H1 (cell line): Measurements from ENCODE around the gene CEP192. TPM values are rescaled to one million over a fixed set of nuclear protein-coding genes. Genes with fewer than 3 reads are reported as not detected.

Source experiments
- CTCF ChIA-PET: fragments of 300-600 bp; sonication (Branson Sonifier 250); formaldehyde crosslinking; loops from one replicate; lab custom pipeline; 2021; ENCODE audit not compliant: partially characterized antibody; lab: Charles Lee
- POLR2A ChIA-PET: fragments of 300-600 bp; sonication (Branson Sonifier 250); formaldehyde crosslinking; loops from one replicate; lab custom pipeline; 2021; ENCODE audit warnings: inconsistent platforms; ENCODE audit not compliant: partially characterized antibody; lab: Charles Lee
- DNase-seq, 2 experiments: peaks; one replicate each; pipeline versions ENCODE4 v3.0.0 to v3.0.0-alpha.2; 2010 to 2022; ENCODE audit warnings: low spot score in 2 of 2, low read depth in 1 of 2, mixed read lengths in 1 of 2
- FAIRE-seq: peaks from 2 replicates; lab custom pipeline; 2011; peaks lifted over from hg19 to GRCh38; lab: Jason Lieb, UNC
- H2AFZ ChIP-seq: 2 replicates; pipeline ENCODE4 v1.8.1; 2012; ENCODE audit warnings: low read length, inconsistent platforms
- H2AK5ac ChIP-seq: 2 replicates; pipeline ENCODE4 v1.6.1; 2013; ENCODE audit warnings: low read depth, low read length
- H2BK120ac ChIP-seq: replicated peaks from 2 replicates; pipeline ENCODE3; 2013; ENCODE audit warnings: low read depth, low read length, inconsistent platforms
- H2BK12ac ChIP-seq: 2 replicates; pipeline ENCODE4 v1.6.1; 2013; ENCODE audit warnings: low read depth, low read length
- H2BK15ac ChIP-seq: 2 replicates; pipeline ENCODE4 v1.6.1; 2013; ENCODE audit warnings: low read length
- H2BK20ac ChIP-seq: 2 replicates; pipeline ENCODE4 v1.6.1; 2013; ENCODE audit warnings: low read length
- H2BK5ac ChIP-seq: 2 replicates; pipeline ENCODE4 v1.6.1; 2013; ENCODE audit warnings: low read depth, low read length
- H3K14ac ChIP-seq: 2 replicates; pipeline ENCODE4 v1.6.1; 2013; ENCODE audit warnings: inconsistent platforms; ENCODE audit not compliant: insufficient read length
- H3K18ac ChIP-seq: 2 replicates; pipeline ENCODE4 v1.6.1; 2013; ENCODE audit warnings: low read length; ENCODE audit errors: extremely low read depth
- H3K23ac ChIP-seq: 2 replicates; pipeline ENCODE4 v1.6.1; 2013; ENCODE audit warnings: inconsistent platforms; ENCODE audit not compliant: insufficient read length
- H3K23me2 ChIP-seq: 2 replicates; pipeline ENCODE4 v1.6.1; 2013; ENCODE audit warnings: low read depth, low read length
- H3K27ac ChIP-seq: 2 replicates; pipeline ENCODE4 v1.6.1; 2011; ENCODE audit warnings: low read depth, low read length, inconsistent platforms
- H3K27me3 ChIP-seq, 4 experiments: replicated peaks in 1 of 4; 1 replicate in 1 of 4; 2 replicates in 3 of 4; pipeline versions ENCODE4 v1.6.1 to v1.8.1; 2011 to 2013; ENCODE audit warnings: low read length in 3 of 4, mild to moderate bottlenecking in 3 of 4, inconsistent platforms in 2 of 4, mixed read lengths in 2 of 4, moderate library complexity in 1 of 4; ENCODE audit not compliant: control insufficient read depth in 3 of 4, insufficient read depth in 3 of 4; ENCODE audit errors: extremely low read depth in 1 of 4
- H3K36me3 ChIP-seq, 4 experiments: 2 replicates each; pipeline versions ENCODE4 v1.6.1 to v1.8.1; 2011 to 2013; ENCODE audit warnings: mild to moderate bottlenecking in 4 of 4, low read length in 3 of 4, moderate library complexity in 2 of 4, control low read depth in 1 of 4, inconsistent platforms in 1 of 4; ENCODE audit not compliant: insufficient read depth in 4 of 4, control insufficient read depth in 2 of 4
- H3K4ac ChIP-seq: replicated peaks from 2 replicates; pipeline ENCODE3; 2013; ENCODE audit warnings: low read length, low read depth, mixed read lengths, inconsistent platforms; ENCODE audit not compliant: insufficient read length
- H3K4me1 ChIP-seq, 4 experiments: replicated peaks in 1 of 4; 1 replicate in 1 of 4; 2 replicates in 3 of 4; pipeline versions ENCODE4 v1.6.1 to v1.8.1; 2011 to 2013; ENCODE audit warnings: low read length in 3 of 4, inconsistent platforms in 2 of 4, mixed read lengths in 1 of 4; ENCODE audit not compliant: insufficient read depth in 4 of 4, control insufficient read depth in 3 of 4
- H3K4me2 ChIP-seq, 2 experiments: 2 replicates each; pipeline versions ENCODE4 v1.6.1 to v1.8.1; 2011 to 2013; ENCODE audit warnings: low read depth in 2 of 2, low read length in 2 of 2, control low read depth in 1 of 2, inconsistent platforms in 1 of 2, mild to moderate bottlenecking in 1 of 2; ENCODE audit not compliant: insufficient read depth in 1 of 2
- H3K4me3 ChIP-seq, 4 experiments: fragments of 200-600, 300-600 bp in 1 of 4; sonication (generic), shearing (Covaris generic), sonication (Bioruptor Twin) in 1 of 4; 2 replicates each; pipeline versions ENCODE4 v1.5.1 to v1.8.1; 2011 to 2016; ENCODE audit warnings: low read length in 4 of 4, low read depth in 3 of 4, control low read depth in 2 of 4, inconsistent platforms in 2 of 4, mild to moderate bottlenecking in 2 of 4, mixed read lengths in 1 of 4, moderate library complexity in 1 of 4; ENCODE audit not compliant: insufficient read depth in 2 of 4; ENCODE audit errors: extremely low read depth in 1 of 4
- H3K56ac ChIP-seq: replicated peaks from 2 replicates; pipeline ENCODE3; 2013; ENCODE audit warnings: low read depth, mild to moderate bottlenecking, mixed read lengths, low read length, inconsistent platforms; ENCODE audit not compliant: insufficient read length
- H3K79me1 ChIP-seq: 2 replicates; pipeline ENCODE4 v1.6.1; 2013; ENCODE audit warnings: low read depth, low read length, control low read depth
- H3K79me2 ChIP-seq, 2 experiments: 2 replicates each; pipeline versions ENCODE4 v1.6.1 to v1.8.1; 2012 to 2013; ENCODE audit warnings: low read length in 2 of 2, mild to moderate bottlenecking in 2 of 2, inconsistent platforms in 1 of 2; ENCODE audit not compliant: insufficient read depth in 2 of 2, control insufficient read depth in 1 of 2
- H3K9ac ChIP-seq, 4 experiments: replicated peaks in 1 of 4; 1 replicate in 1 of 4; 2 replicates in 3 of 4; pipeline versions ENCODE4 v1.6.1 to v1.8.1; 2011 to 2013; ENCODE audit warnings: low read depth in 3 of 4, low read length in 3 of 4, control low read depth in 2 of 4, mild to moderate bottlenecking in 2 of 4, moderate library complexity in 2 of 4, inconsistent platforms in 1 of 4; ENCODE audit errors: extremely low read depth in 1 of 4
- H3K9me3 ChIP-seq, 2 experiments: 2 replicates each; pipeline versions ENCODE4 v1.6.1 to v1.8.1; 2012 to 2013; ENCODE audit warnings: mild to moderate bottlenecking in 2 of 2, moderate library complexity in 2 of 2, control low read depth in 1 of 2, inconsistent platforms in 1 of 2, low read depth in 1 of 2, low read length in 1 of 2, mixed read lengths in 1 of 2; ENCODE audit not compliant: insufficient read depth in 2 of 2
- H4K20me1 ChIP-seq, 2 experiments: replicated peaks in 1 of 2; 2 replicates each; pipeline versions ENCODE3 to v1.8.1; 2011 to 2013; ENCODE audit warnings: inconsistent platforms in 2 of 2, low read length in 2 of 2, mild to moderate bottlenecking in 1 of 2; ENCODE audit not compliant: insufficient read depth in 2 of 2, control insufficient read depth in 1 of 2
- H4K5ac ChIP-seq: 2 replicates; pipeline ENCODE4 v1.6.1; 2013; ENCODE audit warnings: low read length, low read depth, mixed read lengths, inconsistent platforms; ENCODE audit not compliant: insufficient read length
- H4K8ac ChIP-seq: 2 replicates; pipeline ENCODE4 v1.8.0; 2013; ENCODE audit warnings: mild to moderate bottlenecking, moderate library complexity, low read length, inconsistent platforms; ENCODE audit not compliant: insufficient read depth; ENCODE audit errors: extremely low read depth
- H4K91ac ChIP-seq: replicated peaks from 2 replicates; pipeline ENCODE3; 2013; ENCODE audit warnings: low read length, mixed read lengths, inconsistent platforms; ENCODE audit not compliant: insufficient read length
- CBX8 ChIP-seq: fragments of 300-800, 300-1000 bp; sonication (generic); IDR thresholded peaks from 2 replicates; pipeline ENCODE4 v1.7.1; 2016; ENCODE audit warnings: low read depth, low read length, borderline replicate concordance
- CTBP2 ChIP-seq: IDR thresholded peaks from 2 replicates; pipeline ENCODE4 v1.7.0; 2011; ENCODE audit warnings: borderline replicate concordance, mild to moderate bottlenecking, moderate library complexity, mixed read lengths, low read length; ENCODE audit not compliant: insufficient read depth, insufficient read length
- EGR1 ChIP-seq: IDR thresholded peaks from 2 replicates; pipeline ENCODE4 v1.6.1; 2011; ENCODE audit warnings: low read depth, low read length, borderline replicate concordance
- EP300 ChIP-seq, 2 experiments: IDR thresholded peaks; 1 replicate in 1 of 2; 2 replicates in 1 of 2; pipeline ENCODE4 v1.6.1; 2011 to 2012; ENCODE audit warnings: low read depth in 2 of 2, low read length in 2 of 2, mild to moderate bottlenecking in 2 of 2, borderline replicate concordance in 1 of 2, inconsistent platforms in 1 of 2, moderate library complexity in 1 of 2
- HDAC6 ChIP-seq: IDR thresholded peaks from one replicate; pipeline ENCODE4 v1.7.1; 2012; ENCODE audit warnings: low read depth, mild to moderate bottlenecking, inconsistent platforms, low read length, moderate library complexity
- POU5F1 ChIP-seq: IDR thresholded peaks from 2 replicates; pipeline ENCODE4 v1.6.1; 2011; ENCODE audit warnings: low read depth, mild to moderate bottlenecking, low read length, moderate library complexity
- SAP30 ChIP-seq: fragments of 300-600 bp; sonication (generic); IDR thresholded peaks from 2 replicates; pipeline ENCODE4 v1.7.1; 2012; ENCODE audit warnings: low read length, moderate library complexity, mild to moderate bottlenecking, inconsistent platforms; ENCODE audit not compliant: insufficient read depth, insufficient replicate concordance
- SP2 ChIP-seq: IDR thresholded peaks from 2 replicates; pipeline ENCODE4 v1.6.1; 2012; ENCODE audit warnings: mild to moderate bottlenecking, low read length, inconsistent platforms
- TAF7 ChIP-seq: optimal IDR thresholded peaks from 2 replicates; pipeline ENCODE3; 2011; ENCODE audit warnings: low read depth, mild to moderate bottlenecking, inconsistent platforms, low read length, moderate library complexity, borderline replicate concordance
- TCF12 ChIP-seq: IDR thresholded peaks from 2 replicates; pipeline ENCODE4 v1.6.1; 2011; ENCODE audit warnings: low read depth, mild to moderate bottlenecking, low read length
- WGBS, 2 experiments: shearing (Covaris generic) in 1 of 2; methylation state at CpG; one replicate each; pipeline versions ENCODE4 v1.1.6 to v1.1.7; 2013 to 2015; ENCODE audit warnings: low lambda C conversion rate in 2 of 2, mixed read lengths in 2 of 2, inconsistent platforms in 1 of 2, low coverage in 1 of 2, missing lambda C conversion rate in 1 of 2; ENCODE audit not compliant: insufficient replicate concordance in 2 of 2, insufficient coverage in 1 of 2, insufficient read length in 1 of 2; ENCODE audit errors: extremely low coverage in 1 of 2, missing lambda C conversion rate in 1 of 2; 5-methylcytosine and 5-hydroxymethylcytosine counted together
- polyA plus RNA-seq, 7 experiments: library from polyadenylated mRNA; depleted of rRNA in 3 of 7; stranded (reverse) in 5 of 7; unstranded in 2 of 7; fragments of >200 nt in 5 of 7; fragments of 200-250 nt in 2 of 7; gene quantifications; 1 replicate in 5 of 7; 2 replicates in 1 of 7; 4 replicates in 1 of 7; pipeline versions ENCODE4 v1.2.1 to v1.2.3, GENCODE V29; 2011 to 2013; ENCODE audit warnings: missing spikeins in 2 of 7, mixed read lengths in 2 of 7
- total RNA-seq: library from RNA; stranded (reverse); fragmentation: NEBNext Ultra II Directional; extraction: Animal tissue kit (Norgen Biotek cat#: 25700); gene quantifications from 2 replicates; pipeline ENCODE4 v1.2.1, GENCODE V29; 2021

CEP192 gene
- total and polyA plus RNA-seq, 2 of the 8 experiments (the other 6 are each of a cell fraction or from before 2014, with no cell fraction given): 13.4 to 23.1 TPM

- no peak overlapping the region for H2AFZ ChIP-seq
- H2BK15ac ChIP-seq: no peak overlapping the region
- H3K23me2 ChIP-seq: no peaks in the 10 kb centered on the region
- no peak overlapping the region for H2AK5ac ChIP-seq
- no peak overlapping the region for H3K18ac ChIP-seq
- H3K27ac ChIP-seq: no peak overlapping the region
- H2BK120ac ChIP-seq: no peak overlapping the region
- POLR2A ChIA-PET: interaction anchor here (0.7 kb wide), 1 partner anchor 26 kb away, joined by 3 read pairs; no protein-coding TSS in a partner anchor
- H3K36me3 ChIP-seq: peaks cover 4 to 49% (median 22%) of the 10 kb centered on the region in 4 experiments; a peak in 7 of 8 replicates
- H3K79me2 ChIP-seq: peaks cover 0 to 35% of the 10 kb centered on the region in 2 experiments; a peak in 2 of 4 replicates
- H3K4ac ChIP-seq: no peak overlapping the region
- no peaks in the 10 kb centered on the region for H4K20me1 ChIP-seq
- no peaks in the 10 kb centered on the region for H3K27me3 ChIP-seq
- no peak overlapping the region for H3K14ac ChIP-seq
- CTCF ChIA-PET: no interaction called here
- H3K4me2 ChIP-seq: no peak overlapping the region
- no peak overlapping the region for H3K23ac ChIP-seq
- H3K56ac ChIP-seq: no peak overlapping the region
- H2BK20ac ChIP-seq: no peak overlapping the region
- no peaks in the 10 kb centered on the region for H3K4me1 ChIP-seq
- no peak overlapping the region for H4K91ac ChIP-seq
- no peak overlapping the region for H3K9ac ChIP-seq
- H2BK5ac ChIP-seq: no peak overlapping the region
- DNase-seq: no peak
- WGBS, 2 experiments: 91 to 100% methylated on average over 1 to 2 of the region's 2 CpGs
- FAIRE-seq: no peak
- H2BK12ac ChIP-seq: no peak overlapping the region
- no peak overlapping the region for H3K4me3 ChIP-seq
- H4K8ac ChIP-seq: no peak overlapping the region
- TF ChIP-seq TAF7 (no peak), EP300 (IDR thresholded peaks at IDR 0.05; ENCODE audit: borderline replicate concordance in 1 of 2, low read depth in 2 of 2, low read length in 2 of 2) (no peak), TCF12 (no peak), CTBP2 (no peak), POU5F1 (no peak), SP2 (no peak), HDAC6 (no peak), CBX8 (no peak), SAP30 (no peak), EGR1 (no peak)
- no peaks in the 10 kb centered on the region for H3K9me3 ChIP-seq
- H3K79me1 ChIP-seq: 0 out of 2 replicates have a peak, but pooled peaks cover 2% of the 10 kb centered on the region
- H4K5ac ChIP-seq: no peak overlapping the region
These were observed 30.8 kb upstream of the CEP192 start for GRCh38 chr18:12960395-12960794.
